Upper lobe of left lung (tissue), 4 donors: ENCODE measurements around the gene DCTN3.

Experiments
- CTCF ChIP-seq, 6 experiments: fragments of 450-650 bp in 4 of 6; fragments of 200-600 bp in 2 of 6; sonication (generic) in 2 of 6; IDR thresholded peaks; one replicate each; pipeline ENCODE4 v1.5.1; 2016 to 2019; ENCODE audit warnings: antibody characterized with exemption in 6 of 6
- EP300 ChIP-seq, 4 donors: sonication (generic); formaldehyde crosslinking; IDR thresholded peaks; one replicate each; pipeline ENCODE4 v1.5.1; 2017; ENCODE audit warnings: antibody characterized with exemption in 4 of 4, control low read depth in 2 of 4
- POLR2A ChIP-seq, 4 donors: fragments of 450-650 bp; IDR thresholded peaks; one replicate each; pipeline ENCODE4 v1.5.1; 2016 to 2017; ENCODE audit warnings: antibody characterized with exemption in 4 of 4, mild to moderate bottlenecking in 2 of 4
- POLR2AphosphoS5 ChIP-seq, 2 donors: sonication (generic); formaldehyde crosslinking; IDR thresholded peaks; one replicate each; pipeline ENCODE4 v1.5.1; 2017; ENCODE audit warnings: antibody characterized with exemption in 2 of 2

- TF ChIP-seq CTCF (IDR thresholded peaks at IDR 0.05) (no peak), EP300 (IDR thresholded peaks at IDR 0.05) (no peak), POLR2AphosphoS5 (IDR thresholded peaks at IDR 0.05) (no peak), POLR2A (IDR thresholded peaks at IDR 0.05) (no peak)
Measured at GRCh38 chr9:34594177-34594576, 26.1 kb downstream of the DCTN3 start.
